ENCODE data around the gene TRAP1. TPM values are rescaled to one million over a fixed set of nuclear protein-coding genes. Genes with fewer than 3 reads are reported as not detected.

The TRAP1 gene
- total RNA-seq, 1 experiment from 2014 or later: 232 TPM

- no peaks in the 10 kb centered on the region for H3K27me3 Mint-ChIP-seq (ENCODE audit: unreplicated experiment)
- H3K9me3 Mint-ChIP-seq (ENCODE audit: low read depth, unreplicated experiment): no peaks in the 10 kb centered on the region
- DNase-seq: no peak
- H3K27ac Mint-ChIP-seq (ENCODE audit: unreplicated experiment): no peak overlapping the region
- BruUV-seq (replicated peaks): no TSS peak
- H3K36me3 Mint-ChIP-seq (ENCODE audit: insufficient read depth, unreplicated experiment): peaks cover 47% of the 10 kb centered on the region
- CTCF ChIA-PET: no interaction called here
- H3K4me3 Mint-ChIP-seq (ENCODE audit: low read depth, unreplicated experiment): no peak overlapping the region
- no peak for TF ChIP-seq CTCF (IDR thresholded peaks at IDR 0.05; ENCODE audit: unreplicated experiment)
- H3K4me1 Mint-ChIP-seq (ENCODE audit: low read depth, unreplicated experiment): peaks cover 22% of the 10 kb centered on the region
- intact Hi-C loops (cut with micrococcal nuclease; ENCODE audit: unreplicated experiment): no loop called here
Observed at GRCh38 chr16:3608069-3608468, 109.3 kb downstream of the TRAP1 start.

Other genes starting within 250 kb of the TRAP1 start
- not detected in 2 replicates for gene C16orf90, start 222.0 kb downstream of the TRAP1 start, total RNA-seq (2022)
- 28.5 and 30.6 TPM in 2 replicates for gene CLUAP1, start 216.5 kb downstream of the TRAP1 start, total RNA-seq (2022)
- gene NLRC3, start 140.1 kb downstream of the TRAP1 start, total RNA-seq (2022): 0.37 and 0.42 TPM in 2 replicates
- 15.9 and 18.2 TPM in 2 replicates for gene SLX4, start 105.9 kb downstream of the TRAP1 start, total RNA-seq (2022)
- gene DNASE1, start 62.8 kb downstream of the TRAP1 start, total RNA-seq (2022): 26.0 and 31.6 TPM in 2 replicates
- 91.0 and 92.0 TPM in 2 replicates for gene CREBBP, start 163.2 kb upstream of the TRAP1 start, total RNA-seq (2022)

Measured in Calu3 (cell line).